NCI-H345 (cell line): ENCODE measurements around the gene DYRK2.

Experiments
- DNase-seq: peaks from one replicate; lab custom pipeline; 2025; lab: John Stamatoyannopoulos, UW

The DYRK2 gene

GRCh38 chr12:67646775-67647174, 1.8 kb upstream of the DYRK2 start:
- no peak for DNase-seq

GRCh38 chr12:67647181-67647798, 1.3 kb upstream of the DYRK2 start:
- peak; percentile 49 for DNase-seq

- peak; percentile 81 for DNase-seq
Observed at GRCh38 chr12:67647799-67648520, 585 bp upstream of the DYRK2 start.

GRCh38 chr12:67649261-67649569, 670 bp downstream of the DYRK2 start:
- no peak for DNase-seq

DNA sequence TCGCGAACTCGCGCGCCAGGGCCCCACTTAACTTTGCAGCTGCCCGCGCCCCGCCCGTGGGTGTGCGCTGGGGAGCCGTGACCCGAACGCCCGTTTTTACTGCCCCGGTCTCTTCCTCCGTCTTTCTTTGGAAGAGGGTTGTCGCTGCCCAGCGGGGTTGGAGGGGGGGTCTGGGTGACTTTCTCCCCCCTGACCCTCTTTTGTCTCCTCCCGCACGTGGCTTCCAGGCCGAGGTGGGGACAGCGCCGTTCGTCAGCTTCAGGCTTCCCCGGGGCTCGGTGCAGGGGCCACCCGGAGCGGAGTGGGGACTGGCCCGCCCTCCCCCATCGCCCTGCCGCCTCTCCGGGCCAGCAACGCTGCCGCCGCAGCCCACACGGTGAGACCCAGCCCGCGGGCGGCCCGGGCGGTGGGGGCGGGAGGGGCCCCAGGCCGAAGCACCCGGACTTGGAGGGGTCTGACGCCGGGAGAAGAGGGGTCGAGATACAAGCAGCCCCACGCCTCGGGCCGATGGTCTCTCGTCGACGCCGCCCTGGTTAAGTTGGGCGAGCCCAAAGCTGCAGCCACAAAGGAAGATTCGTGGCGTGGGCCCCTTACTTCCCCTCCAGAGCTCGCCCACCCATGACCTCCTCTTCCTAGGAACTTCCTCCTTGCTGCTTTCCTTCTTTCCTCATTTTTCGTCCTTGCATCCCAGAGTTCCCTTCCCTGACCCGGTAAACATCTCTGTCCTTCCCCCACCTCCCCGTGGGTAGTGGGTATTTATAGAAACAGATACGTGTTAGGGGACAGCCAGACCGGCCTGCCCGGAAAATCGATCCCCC, 1.2 kb downstream of the DYRK2 start:
- peak; percentile 24 for DNase-seq

DNA sequence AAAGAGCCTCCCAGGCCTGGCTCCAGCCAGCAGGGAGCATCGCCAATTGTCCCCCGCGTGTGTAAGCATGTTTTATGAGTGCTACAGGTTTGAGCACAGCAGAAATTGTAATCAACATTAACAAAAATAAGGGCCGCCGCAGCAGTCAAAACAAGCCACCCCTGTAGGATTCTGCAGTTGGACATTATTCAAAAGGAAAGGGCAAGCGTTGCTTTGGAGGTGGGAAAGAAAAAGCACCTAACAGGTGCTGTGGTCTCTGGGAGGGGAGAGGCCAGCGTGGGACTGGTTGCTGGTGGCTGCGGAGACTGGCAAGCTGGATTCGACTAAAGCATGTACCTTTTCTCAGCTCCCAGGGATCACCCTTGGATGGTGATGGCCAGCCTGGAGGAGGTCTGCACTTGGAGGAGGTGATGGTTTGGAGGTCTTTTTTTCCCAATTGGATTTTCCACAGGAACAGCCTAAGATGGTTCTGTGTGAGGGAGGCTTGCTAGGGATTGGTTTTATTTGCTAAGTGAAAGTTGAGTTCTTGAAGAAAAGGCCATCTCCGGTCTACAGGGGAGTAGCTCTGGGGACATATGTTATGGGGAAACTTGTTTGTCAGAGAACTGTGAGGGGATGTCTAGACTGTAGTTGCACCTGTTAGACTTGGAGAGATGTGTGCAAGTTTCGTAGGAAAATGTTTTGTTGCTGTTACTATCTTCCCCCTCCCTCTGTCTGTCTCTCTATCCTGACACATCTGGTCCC, 2.0 kb downstream of the DYRK2 start:
- no peak for DNase-seq

GRCh38 chr12:67651132-67651695, 2.7 kb downstream of the DYRK2 start:
- DNase-seq, result peak; percentile 13

DNA sequence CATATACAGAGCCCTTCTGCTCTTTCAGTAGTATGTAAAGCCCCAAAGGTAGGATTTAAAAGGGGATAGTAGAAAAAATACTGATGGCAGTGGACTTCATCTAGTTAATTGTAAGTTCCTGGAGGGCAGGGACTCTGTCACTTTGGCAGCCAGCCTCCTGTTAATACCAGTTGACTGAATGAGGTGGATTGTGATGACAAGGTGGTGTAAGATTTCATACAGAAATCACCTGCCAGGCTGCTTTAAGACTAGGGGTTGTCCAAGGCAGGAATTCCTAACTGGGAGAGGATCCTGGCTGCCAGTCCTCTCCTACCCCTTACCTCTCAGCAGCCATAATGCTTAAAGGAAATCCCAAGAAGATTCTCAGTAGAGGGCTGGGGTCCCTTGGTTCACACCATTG, 7.3 kb downstream of the DYRK2 start:
- no peak for DNase-seq

DNA sequence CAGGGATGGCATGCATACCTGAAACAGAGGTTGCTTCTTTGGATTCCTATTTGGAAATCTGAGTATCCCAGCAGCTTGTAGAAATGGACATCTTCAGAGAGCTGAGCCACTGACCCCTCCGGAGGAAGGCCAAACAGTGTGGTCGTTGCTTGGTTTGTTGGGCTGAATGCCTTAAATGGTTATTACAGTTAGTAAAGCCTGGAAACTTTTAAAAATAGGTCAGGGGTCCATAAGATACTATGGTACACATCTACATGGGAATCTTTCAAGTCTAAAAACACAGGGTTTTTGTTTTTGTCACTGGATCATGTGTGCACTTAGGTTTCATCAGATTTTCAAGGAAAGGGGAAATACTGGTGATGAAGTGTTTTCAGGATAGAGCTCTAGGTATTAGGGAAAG, 7.7 kb downstream of the DYRK2 start:
- no peak for DNase-seq

DNA sequence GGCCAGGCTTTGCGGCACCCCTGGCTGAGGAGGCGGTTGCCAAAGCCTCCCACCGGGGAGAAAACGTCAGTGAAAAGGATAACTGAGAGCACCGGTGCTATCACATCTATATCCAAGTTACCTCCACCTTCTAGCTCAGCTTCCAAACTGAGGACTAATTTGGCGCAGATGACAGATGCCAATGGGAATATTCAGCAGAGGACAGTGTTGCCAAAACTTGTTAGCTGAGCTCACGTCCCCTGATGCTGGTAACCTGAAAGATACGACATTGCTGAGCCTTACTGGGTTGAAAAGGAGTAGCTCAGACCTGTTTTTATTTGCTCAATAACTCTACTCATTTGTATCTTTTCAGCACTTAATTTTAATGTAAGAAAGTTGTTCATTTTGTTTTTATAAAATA, 9.9 kb downstream of the DYRK2 start:
- DNase-seq, result no peak

GRCh38 chr12:67659292-67659691, 10.7 kb downstream of the DYRK2 start:
- DNase-seq, result no peak

DNA sequence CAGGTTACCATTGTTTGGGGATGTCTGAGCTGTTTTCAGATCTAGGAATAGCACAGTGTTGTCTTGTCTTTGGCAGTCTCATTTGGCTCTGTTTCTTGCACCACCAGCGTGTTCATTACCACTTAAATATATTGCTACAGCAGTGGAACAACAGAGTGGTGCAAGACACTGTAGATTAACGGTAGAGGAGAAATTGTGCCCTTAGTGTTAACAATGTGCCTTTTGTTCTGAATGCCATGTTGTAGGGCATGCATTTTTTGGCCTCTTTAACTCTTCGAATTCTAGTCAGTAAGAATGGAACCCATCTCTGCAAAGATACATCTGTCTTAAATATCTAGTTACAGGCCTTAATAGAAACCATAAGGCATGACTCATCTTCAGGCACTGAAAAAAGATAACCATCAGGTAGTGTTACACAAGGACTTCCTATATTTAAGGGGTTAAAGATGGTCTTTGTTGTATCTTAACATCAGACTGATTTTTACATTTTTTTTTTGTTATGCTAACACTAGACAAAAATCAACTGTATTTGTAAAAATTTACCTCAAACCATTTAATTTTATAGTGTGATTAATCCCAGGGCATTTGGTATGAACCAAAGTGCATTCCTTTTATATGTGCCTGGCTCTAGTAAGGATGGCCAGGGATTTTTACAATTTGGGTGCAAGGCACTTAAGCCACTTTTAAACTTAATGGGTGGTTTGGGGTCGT, 12.9 kb downstream of the DYRK2 start:
- no peak for DNase-seq

- no peak for DNase-seq
Observed at GRCh38 chr12:67662910-67663538, 14.5 kb downstream of the DYRK2 start.

GRCh38 chr12:67664171-67664570, 15.6 kb downstream of the DYRK2 start:
- no peak for DNase-seq

GRCh38 chr12:67665679-67666078, 17.1 kb downstream of the DYRK2 start:
- no peak for DNase-seq

GRCh38 chr12:67666605-67667004, 18.1 kb downstream of the DYRK2 start:
- no peak for DNase-seq

GRCh38 chr12:67667276-67668073, 18.9 kb downstream of the DYRK2 start:
- DNase-seq, result no peak

GRCh38 chr12:67669217-67669933, 20.8 kb downstream of the DYRK2 start:
- DNase-seq, result no peak

GRCh38 chr12:67669934-67670631, 21.5 kb downstream of the DYRK2 start:
- no peak for DNase-seq
